Endometrial microvascular endothelial cells (primary cell): ENCODE results near the gene CFAP20DC. TPM values are rescaled to one million over a fixed set of nuclear protein-coding genes. Genes with fewer than 3 reads are reported as not detected.

Experiments
- in situ Hi-C: cut with HindIII; loops from 2 replicates; pipeline ENCODE4 v1.10.0; 2017; ENCODE audit warnings: low sequenced_read_pairs, low pct_unique_long_range_greater_than_20kb; ENCODE audit errors: inconsistent ontology term
- total RNA-seq: library from RNA; depleted of rRNA; stranded (reverse); fragments of >200 nt; gene quantifications from one replicate; pipeline ENCODE4 v1.2.3, GENCODE V29; 2015; ENCODE audit errors: inconsistent ontology term

The CFAP20DC gene
- total RNA-seq, 1 donor from 2014 or later: 3.2 TPM

DNA sequence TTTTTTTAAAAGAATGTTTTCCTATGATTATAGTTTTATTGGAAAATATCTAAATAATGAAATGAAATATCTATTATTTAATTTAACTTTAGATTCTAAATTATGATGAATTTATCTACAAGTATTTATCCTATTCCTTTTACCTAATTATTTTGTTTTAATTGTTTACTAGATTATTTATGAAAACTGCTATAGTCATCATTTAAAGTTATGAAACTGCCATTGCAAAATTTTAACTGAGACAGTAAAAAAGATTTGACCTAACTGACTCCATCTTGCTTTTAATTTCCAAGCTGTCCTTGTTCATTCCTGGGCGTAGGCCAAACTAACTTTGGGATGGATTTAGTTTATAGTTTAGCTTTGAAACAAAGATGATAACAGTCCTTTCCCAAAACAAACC is 357.3 kb downstream of the CFAP20DC start:
- in situ Hi-C loops: no loop called here
